Fibroblast of the aortic adventitia (primary cell): ENCODE measurements around the gene ETV5. TPM values are rescaled to one million over a fixed set of nuclear protein-coding genes. Genes with fewer than 3 reads are reported as not detected.

Experiments used
- DNase-seq: peaks from one replicate; pipeline ENCODE4 v3.0.0-alpha.2; 2010; ENCODE audit warnings: low read depth
- H3K4me3 ChIP-seq: 2 replicates; pipeline ENCODE4 v1.5.1; 2011; ENCODE audit warnings: low read depth, mild to moderate bottlenecking, control low read depth, low read length, moderate library complexity
- CTCF ChIP-seq: IDR thresholded peaks from 2 replicates; pipeline ENCODE4 v1.5.1; 2011; ENCODE audit warnings: mild to moderate bottlenecking, low read length, control low read depth, inconsistent platforms; ENCODE audit not compliant: insufficient read depth
- total RNA-seq: library from RNA; depleted of rRNA; stranded (reverse); fragments of >200 nt; gene quantifications from 2 replicates; pipeline ENCODE4 v1.2.3, GENCODE V29; 2012; ENCODE audit warnings: low replicate concordance

Gene ETV5
- total RNA-seq: 22.7 and 78.8 TPM in 2 replicates

- peak; percentile 99 for DNase-seq
- TF ChIP-seq CTCF: no peak
- H3K4me3 ChIP-seq: peak within 1 kb of the TSS; percentile 87
Observed at GRCh38 chr3:186108941-186109865, at the start of gene ETV5. Gene ETV5 (minus strand): TSS chr3:186109089. CDS start chr3:186105868, 3,221 bp downstream.

GRCh38 chr3:186154641-186155040 lies 45.8 kb upstream of the ETV5 start:
- H3K4me3 ChIP-seq: no peak overlapping the region
- no peak for TF ChIP-seq CTCF
- no peak for DNase-seq

- H3K4me3 ChIP-seq: no peak overlapping the region
- TF ChIP-seq CTCF: no peak
- no peak for DNase-seq
Observed at GRCh38 chr3:186152889-186153292, 44.0 kb upstream of the ETV5 start.

GRCh38 chr3:186152361-186152798 lies 43.5 kb upstream of the ETV5 start:
- H3K4me3 ChIP-seq: no peak overlapping the region
- DNase-seq: no peak
- TF ChIP-seq CTCF: no peak

GRCh38 chr3:186151077-186151971 lies 42.4 kb upstream of the ETV5 start:
- H3K4me3 ChIP-seq: no peak overlapping the region
- no peak for DNase-seq
- no peak for TF ChIP-seq CTCF

- no peak overlapping the region for H3K4me3 ChIP-seq
- no peak for TF ChIP-seq CTCF
- no peak for DNase-seq
Observed at GRCh38 chr3:186150041-186150830, 41.3 kb upstream of the ETV5 start.
